Hepatic stellate cell (primary cell): ENCODE results near the gene TAOK2.

Experiments
- DNase-seq: peaks from one replicate; pipeline ENCODE4 v3.0.0; 2011; ENCODE audit warnings: low spot score

Gene TAOK2

GRCh38 chr16:29963021-29963743 is 10.5 kb upstream of the TAOK2 start:
- DNase-seq = no peak

GRCh38 chr16:29968205-29968604 is 5.5 kb upstream of the TAOK2 start:
- DNase-seq = no peak

DNA sequence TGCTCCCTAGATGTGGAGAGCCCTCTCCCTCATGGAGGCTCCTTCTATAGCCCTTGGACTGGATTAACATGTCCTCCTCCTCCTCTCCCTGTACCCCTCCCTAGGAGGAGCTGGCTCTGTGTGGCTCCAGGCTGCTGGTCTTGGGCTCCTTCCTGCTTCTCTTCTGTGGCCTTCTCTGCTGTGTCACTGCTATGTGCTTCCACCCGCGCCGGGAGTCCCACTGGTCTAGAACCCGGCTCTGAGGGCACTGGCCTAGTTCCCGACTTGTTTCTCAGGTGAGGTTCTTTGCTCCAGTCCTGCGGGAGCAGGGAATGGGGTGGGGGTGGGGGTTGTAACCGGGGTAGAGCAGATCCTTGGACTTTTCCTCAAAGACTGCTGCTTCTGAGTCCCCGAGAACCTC is 2.4 kb upstream of the TAOK2 start:
- no peak for DNase-seq

DNA sequence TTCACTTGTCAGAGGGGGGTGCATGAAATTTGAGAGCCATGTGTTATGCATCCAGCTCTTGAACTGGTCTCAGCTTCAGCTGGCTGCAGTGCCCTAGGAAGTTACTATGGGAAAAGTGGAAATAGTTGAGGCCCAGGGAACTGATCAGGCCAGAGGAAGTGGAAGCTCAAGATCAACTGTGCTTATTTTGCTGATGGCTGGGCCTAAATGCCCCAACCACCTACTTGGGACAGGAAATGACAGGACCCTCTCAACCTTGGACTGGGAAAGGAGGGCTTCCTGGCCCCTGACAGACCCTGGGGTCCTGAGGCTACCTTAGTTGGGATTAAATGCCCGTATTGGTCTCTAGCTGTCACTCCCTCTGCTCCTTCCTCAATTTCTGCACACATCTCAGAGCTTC is 1.2 kb upstream of the TAOK2 start:
- no peak for DNase-seq

DNA sequence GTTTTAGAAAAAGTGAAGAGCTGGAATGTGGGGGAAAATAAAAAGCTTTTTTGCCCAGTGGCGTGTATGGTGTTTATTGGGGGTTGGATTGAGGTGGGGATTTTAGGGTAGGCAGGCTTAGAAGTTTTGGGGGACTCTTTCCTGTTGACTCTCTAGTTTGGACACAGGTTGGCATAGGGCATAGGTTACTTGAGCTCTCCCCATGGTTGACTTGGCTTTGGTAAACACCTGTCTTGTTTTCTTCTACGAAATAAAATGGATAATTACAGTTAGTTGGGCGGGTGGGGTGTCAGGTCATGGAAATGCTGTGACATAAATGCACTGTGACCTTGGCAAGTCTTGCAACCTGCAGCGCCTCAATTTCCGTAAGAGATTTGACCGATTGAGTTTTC is 680 bp upstream of the TAOK2 start:
- no peak for DNase-seq

DNA sequence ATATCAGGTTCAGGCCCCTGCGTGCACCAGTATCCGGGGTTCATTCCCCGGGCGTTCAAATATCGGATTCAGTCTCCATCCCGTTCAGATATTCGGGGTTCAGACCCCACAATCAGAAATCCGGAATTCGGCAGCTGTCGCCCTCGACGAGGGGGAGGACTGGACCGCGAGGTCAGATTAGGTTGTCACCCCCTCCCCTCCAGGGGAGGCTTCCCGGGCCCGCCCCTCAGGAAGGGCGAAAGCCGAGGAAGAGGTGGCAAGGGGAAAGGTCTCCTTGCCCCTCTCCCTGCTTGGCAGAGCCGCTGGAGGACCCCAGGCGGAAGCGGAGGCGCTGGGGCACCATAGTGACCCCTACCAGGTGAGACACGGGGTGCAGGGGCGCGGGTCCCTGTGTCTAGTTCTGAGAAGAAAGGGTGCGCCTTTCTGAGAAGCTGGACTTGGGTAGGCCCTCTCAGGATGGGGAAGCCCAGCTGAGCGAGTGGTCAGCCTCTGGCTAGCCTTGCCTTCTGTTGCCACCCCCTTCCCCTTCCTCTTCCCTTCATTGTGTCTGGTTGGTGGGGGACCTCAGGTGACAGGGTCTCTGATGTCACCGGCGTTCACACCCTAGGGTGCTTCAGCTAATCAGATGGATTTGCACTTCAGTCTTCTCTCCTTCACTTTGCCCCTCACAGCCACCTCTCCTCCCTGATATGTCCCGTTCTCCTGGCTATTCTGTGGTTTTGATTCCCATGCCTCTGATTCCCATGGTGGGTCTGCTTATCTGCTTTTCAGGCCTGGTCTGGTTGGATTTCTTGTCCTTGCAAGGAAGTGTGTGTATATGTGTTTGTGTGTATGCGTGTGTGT is 844 bp downstream of the TAOK2 start:
- no peak for DNase-seq

GRCh38 chr16:29975134-29975538 is 1.5 kb downstream of the TAOK2 start:
- DNase-seq = no peak

DNA sequence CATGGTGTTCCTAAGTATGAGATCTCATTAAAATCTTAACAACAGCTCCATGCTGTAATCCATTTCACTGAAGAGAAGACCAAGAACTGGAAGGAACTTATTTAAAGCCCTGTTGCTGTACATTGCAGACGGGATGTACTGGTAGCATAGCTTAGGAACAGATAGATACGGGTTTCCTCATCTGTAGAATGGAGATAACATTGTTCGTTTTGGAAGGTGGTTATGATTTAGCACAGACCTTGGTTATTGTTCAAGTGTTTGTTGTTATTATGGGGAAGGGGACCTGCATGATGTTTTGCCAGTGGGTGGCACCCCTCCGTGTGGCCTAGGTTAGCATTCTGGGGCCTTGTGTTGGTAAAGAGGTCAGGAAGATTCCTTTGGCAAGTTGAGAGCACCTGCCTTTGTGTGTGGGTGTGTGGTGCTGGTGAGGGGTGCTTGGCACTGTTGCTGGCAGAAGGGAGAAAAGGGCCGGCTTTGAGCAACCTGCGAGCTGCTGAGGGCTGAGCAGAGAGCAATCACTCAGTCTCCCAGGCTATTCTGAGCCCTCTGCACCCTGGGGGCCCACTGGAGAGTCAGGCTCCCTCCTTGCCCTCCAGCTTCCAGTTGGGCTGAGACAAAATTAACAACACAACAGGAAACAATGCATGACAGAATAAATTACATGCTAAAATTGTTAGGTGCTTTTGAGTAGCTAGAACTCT is 2.3 kb downstream of the TAOK2 start:
- DNase-seq = no peak

GRCh38 chr16:29977063-29977825 is 3.6 kb downstream of the TAOK2 start:
- DNase-seq = no peak

GRCh38 chr16:29978081-29978480 is 4.4 kb downstream of the TAOK2 start:
- no peak for DNase-seq

DNA sequence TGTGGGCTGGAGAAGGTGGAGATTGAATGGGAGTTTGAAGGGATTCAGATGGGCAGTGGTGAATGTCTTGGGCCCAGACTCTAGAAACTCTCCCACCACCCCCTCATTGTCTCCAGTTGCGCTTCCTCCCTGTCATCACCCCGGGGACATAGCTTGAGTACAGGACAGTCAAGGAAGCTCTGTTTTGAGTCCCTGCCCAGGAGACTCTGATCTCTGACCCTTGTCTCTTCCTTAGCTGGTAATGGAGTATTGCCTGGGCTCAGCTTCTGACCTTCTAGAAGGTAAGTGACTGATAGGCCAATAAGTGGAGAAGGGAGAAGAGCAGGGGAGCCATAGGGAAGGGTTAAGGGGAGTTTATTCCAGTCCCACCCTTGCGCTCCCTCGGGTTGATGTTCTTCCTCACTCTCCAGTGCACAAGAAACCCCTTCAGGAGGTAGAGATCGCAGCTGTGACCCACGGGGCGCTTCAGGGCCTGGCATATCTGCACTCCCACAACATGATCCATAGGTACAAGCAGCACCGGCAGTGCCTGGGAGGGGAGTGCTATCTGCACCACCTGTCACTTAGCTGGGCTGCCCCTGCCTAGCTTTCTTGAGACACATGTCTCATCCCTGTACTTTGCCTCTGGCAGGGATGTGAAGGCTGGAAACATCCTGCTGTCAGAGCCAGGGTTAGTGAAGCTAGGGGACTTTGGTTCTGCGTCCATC is 5.0 kb downstream of the TAOK2 start:
- no peak for DNase-seq

DNA sequence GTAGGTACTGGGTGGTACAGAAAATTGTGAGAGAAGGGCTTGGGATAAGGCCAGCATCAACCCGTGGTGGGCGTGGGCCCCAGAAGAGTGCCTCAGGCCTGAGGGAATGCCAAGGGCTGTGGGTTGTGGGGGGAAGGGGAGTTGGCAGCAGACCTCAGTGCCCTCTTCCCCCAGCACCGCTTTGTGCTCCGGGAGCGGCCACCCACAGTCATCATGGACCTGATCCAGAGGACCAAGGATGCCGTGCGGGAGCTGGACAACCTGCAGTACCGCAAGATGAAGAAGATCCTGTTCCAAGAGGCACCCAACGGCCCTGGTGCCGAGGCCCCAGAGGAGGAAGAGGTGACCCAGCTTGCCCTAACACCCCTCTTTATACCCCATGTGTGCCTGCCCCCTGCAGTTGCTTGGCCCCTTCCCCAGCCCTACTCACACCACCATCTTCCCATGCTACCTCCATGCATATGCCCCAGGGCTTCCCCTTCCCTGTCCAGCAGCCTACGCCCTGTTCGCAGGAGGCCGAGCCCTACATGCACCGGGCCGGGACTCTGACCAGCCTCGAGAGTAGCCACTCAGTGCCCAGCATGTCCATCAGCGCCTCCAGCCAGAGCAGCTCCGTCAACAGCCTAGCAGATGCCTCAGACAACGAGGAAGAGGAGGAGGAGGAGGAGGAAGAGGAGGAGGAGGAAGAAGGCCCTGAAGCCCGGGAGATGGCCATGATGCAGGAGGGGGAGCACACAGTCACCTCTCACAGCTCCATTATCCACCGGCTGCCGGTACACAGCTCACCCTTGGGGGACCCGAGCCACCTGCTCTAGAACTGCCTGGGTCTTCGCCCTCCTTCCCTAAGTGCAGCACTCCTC is 9.1 kb downstream of the TAOK2 start:
- no peak for DNase-seq

DNA sequence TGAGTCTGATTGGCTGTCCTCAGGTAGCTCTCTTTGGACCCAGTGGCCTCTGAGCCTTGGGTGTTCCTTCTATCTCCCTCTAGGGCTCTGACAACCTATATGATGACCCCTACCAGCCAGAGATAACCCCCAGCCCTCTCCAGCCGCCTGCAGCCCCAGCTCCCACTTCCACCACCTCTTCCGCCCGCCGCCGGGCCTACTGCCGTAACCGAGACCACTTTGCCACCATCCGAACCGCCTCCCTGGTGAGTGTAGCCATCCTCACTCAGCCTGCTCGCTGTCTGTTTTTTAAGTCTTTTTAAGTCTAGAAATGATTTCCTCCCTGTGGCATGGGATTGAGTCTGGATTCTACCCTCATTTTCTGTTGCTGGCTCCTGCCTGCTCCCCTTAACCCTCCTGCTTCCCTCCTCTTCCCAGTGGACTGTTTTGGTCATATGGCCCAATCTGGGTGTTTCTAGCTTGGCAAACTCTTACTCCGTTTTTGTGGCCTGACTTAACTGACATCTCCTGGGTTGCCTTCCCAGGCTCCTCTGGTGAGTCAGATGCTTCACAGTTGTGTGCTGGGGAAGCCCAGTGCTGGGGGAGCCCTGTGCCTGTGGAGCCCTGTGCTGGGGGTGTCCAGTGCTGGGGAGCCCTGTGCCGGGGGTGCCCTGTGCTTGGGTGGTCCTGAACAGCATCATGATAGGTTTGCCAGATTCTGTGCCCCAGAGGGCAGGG is 9.9 kb downstream of the TAOK2 start:
- no peak for DNase-seq

GRCh38 chr16:29984137-29984763 is 10.6 kb downstream of the TAOK2 start:
- no peak for DNase-seq

DNA sequence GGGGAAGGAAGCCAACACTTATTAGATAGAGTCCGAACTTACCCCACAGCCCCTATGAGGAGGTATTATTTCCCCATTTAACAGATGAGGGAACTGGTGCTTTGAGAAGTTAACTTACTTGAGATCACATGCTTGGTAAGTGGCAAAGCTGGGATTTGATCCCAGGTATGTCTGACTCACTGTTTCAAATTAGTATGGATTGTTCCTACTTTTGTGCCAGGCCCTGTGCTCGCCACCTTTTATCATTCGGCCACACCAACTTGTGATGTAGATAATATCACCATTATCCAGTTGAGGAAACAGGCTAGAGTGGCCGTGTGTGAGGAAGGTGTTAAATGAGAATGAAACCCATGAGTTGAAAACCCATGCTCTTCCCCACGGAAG is 11.1 kb downstream of the TAOK2 start:
- DNase-seq = no peak

DNA sequence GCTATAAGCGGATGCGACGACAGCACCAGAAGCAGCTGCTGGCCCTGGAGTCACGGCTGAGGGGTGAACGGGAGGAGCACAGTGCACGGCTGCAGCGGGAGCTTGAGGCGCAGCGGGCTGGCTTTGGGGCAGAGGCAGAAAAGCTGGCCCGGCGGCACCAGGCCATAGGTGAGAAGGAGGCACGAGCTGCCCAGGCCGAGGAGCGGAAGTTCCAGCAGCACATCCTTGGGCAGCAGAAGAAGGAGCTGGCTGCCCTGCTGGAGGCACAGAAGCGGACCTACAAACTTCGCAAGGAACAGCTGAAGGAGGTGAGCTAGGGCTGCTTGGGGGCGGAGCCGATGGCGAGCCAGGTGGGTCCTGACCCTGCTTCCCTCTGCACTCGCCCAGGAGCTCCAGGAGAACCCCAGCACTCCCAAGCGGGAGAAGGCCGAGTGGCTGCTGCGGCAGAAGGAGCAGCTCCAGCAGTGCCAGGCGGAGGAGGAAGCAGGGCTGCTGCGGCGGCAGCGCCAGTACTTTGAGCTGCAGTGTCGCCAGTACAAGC is 11.7 kb downstream of the TAOK2 start:
- DNase-seq = no peak

GRCh38 chr16:29986231-29986630 is 12.6 kb downstream of the TAOK2 start:
- DNase-seq = no peak

DNA sequence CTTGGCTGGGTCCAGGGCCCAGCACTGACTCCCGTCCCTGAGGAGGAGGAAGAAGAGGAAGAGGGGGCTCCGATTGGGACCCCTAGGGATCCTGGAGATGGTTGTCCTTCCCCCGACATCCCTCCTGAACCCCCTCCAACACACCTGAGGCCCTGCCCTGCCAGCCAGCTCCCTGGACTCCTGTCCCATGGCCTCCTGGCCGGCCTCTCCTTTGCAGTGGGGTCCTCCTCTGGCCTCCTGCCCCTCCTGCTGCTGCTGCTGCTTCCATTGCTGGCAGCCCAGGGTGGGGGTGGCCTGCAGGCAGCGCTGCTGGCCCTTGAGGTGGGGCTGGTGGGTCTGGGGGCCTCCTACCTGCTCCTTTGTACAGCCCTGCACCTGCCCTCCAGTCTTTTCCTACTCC is 13.3 kb downstream of the TAOK2 start:
- DNase-seq = no peak

GRCh38 chr16:29987371-29988085 is 13.9 kb downstream of the TAOK2 start:
- DNase-seq = no peak
